Effector memory CD8-positive, alpha-beta T cell (primary cell): ENCODE results near the gene CFAP97D1.
"Not testable (repeated sequence)": the region's sequence is repeated elsewhere in the genome, so short reads cannot be mapped to it uniquely, and the experiment has no call there.

ENCODE experiments used
- ATAC-seq: fragments of 150-1000 bp; cut with Tn5 transposase; replicated peaks from 2 replicates; pipeline ENCODE4 v1.10.0; 2021; ENCODE audit warnings: mild to moderate bottlenecking, moderate library complexity
- DNase-seq, 3 experiments: peaks; one replicate each; pipeline ENCODE4 v3.0.0; 2021
- H3K27ac Mint-ChIP-seq, 2 donors: one replicate each; pipeline ENCODE4 v1.8.0; 2022; ENCODE audit warnings: mild to moderate bottlenecking in 2 of 2, mixed read lengths in 2 of 2, moderate library complexity in 2 of 2
- H3K27me3 Mint-ChIP-seq, 2 donors: one replicate each; pipeline ENCODE4 v1.8.0; 2022; ENCODE audit warnings: mixed read lengths in 2 of 2
- H3K36me3 Mint-ChIP-seq: one replicate; pipeline ENCODE4 v1.8.0; 2022; ENCODE audit warnings: mild to moderate bottlenecking, moderate library complexity, mixed read lengths; ENCODE audit not compliant: insufficient read depth
- H3K4me1 Mint-ChIP-seq, 2 donors: one replicate each; pipeline ENCODE4 v1.8.0; 2022; ENCODE audit warnings: low read depth in 2 of 2, mixed read lengths in 2 of 2
- H3K4me3 Mint-ChIP-seq, 2 donors: one replicate each; pipeline ENCODE4 v1.8.0; 2022; ENCODE audit warnings: mild to moderate bottlenecking in 2 of 2, mixed read lengths in 2 of 2, moderate library complexity in 2 of 2
- H3K9me3 Mint-ChIP-seq, 2 donors: one replicate each; pipeline ENCODE4 v1.8.0; 2022; ENCODE audit warnings: mixed read lengths in 2 of 2

CFAP97D1 gene

DNA sequence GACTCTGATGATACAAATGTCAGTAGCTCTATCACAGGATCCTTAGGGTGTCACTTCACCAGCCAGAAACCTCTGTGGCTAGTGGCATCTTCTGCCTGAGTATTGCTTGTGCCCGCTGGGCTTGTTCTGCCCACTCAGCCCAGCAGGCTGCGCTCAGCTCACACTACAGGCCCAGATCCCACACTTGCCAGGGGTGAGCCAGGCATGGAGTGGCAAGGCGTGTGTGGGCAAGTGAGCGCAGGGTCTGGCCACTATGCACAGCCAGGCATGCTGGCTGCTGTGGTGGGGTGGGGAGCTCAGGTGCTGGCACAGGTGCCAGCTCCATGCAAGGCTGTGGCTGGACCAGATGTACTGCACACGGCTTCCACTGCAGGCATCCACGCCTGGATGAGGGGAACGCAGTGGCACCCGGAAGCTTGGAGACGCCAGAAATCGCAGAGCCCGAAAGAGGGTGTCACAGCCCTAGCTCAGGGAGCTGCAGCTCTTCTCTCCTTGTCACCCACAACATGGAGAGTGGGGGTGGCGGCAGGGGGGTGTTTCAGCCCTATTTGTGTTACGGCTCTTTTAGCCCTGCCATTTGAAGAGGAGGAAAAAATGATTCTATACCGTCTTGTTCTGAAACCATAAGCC is 10.2 kb downstream of the CFAP97D1 start:
- no peak overlapping the region for H3K27ac Mint-ChIP-seq
- ATAC-seq, result no peak

GRCh38 chr17:43791589-43791988 is 11.4 kb downstream of the CFAP97D1 start:
- H3K4me1 Mint-ChIP-seq, result peaks cover 3 to 8% of the 10 kb centered on the region in 2 donors
- H3K27me3 Mint-ChIP-seq, result peaks cover 30 to 47% of the 10 kb centered on the region in 2 donors
- no peaks in the 10 kb centered on the region for H3K9me3 Mint-ChIP-seq
- no peak overlapping the region for H3K27ac Mint-ChIP-seq
- no peaks in the 10 kb centered on the region for H3K36me3 Mint-ChIP-seq
- ATAC-seq, result no peak
- no peak overlapping the region for H3K4me3 Mint-ChIP-seq
- DNase-seq, result no peak

More for the DNA sequence above, 10.2 kb downstream of the CFAP97D1 start:
- no peak overlapping the region for H3K4me3 Mint-ChIP-seq
- H3K4me1 Mint-ChIP-seq, result peaks cover 3 to 8% of the 10 kb centered on the region in 2 donors
- no peak for DNase-seq
- no peaks in the 10 kb centered on the region for H3K36me3 Mint-ChIP-seq
- H3K9me3 Mint-ChIP-seq, result no peaks in the 10 kb centered on the region
- peaks cover 18 to 35% of the 10 kb centered on the region in 2 donors for H3K27me3 Mint-ChIP-seq

DNA sequence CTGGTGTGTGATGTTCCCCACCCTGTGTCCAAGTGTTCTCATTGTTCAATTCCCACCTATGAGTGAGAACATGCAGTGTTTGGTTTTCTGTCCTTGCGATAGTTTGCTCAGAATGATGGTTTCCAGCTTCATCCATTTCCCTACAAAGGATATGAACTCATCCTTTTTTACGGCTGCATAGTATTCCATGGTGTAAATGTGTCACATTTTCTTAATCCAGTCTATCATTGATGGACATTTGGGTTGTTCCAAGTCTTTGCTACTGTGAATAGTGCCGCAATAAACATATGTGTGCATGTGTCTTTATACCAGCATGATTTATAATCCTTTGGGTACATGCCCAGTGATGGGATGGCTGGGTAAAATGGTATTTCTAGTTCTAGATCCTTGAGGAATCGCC is 12.4 kb downstream of the CFAP97D1 start:
- not testable (repeated sequence) for H3K4me3 Mint-ChIP-seq, DNase-seq, H3K9me3 Mint-ChIP-seq, H3K27ac Mint-ChIP-seq, ATAC-seq, H3K4me1 Mint-ChIP-seq, H3K36me3 Mint-ChIP-seq
- peaks cover 40 to 57% of the 10 kb centered on the region in 2 donors for H3K27me3 Mint-ChIP-seq

DNA sequence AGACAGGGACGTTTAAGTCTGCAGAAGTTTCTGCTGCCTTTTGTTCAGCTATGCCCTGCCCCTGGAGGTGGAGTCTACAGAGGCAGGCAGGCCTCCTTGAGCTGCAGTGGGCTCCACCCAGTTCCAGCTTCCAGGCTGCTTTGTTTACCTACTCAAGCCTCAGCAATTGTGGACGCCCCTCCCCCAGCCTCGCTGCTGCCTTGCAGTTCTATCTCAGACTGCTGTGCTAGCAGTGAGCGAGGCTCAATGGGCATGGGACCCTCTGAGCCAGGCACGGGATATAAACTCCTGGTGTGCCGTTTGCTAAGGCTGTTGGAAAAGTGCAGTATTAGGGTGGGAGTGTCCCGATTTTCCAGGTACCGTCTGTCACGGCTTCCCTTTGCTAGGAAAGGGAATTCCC is 17.8 kb downstream of the CFAP97D1 start:
- H3K9me3 Mint-ChIP-seq, DNase-seq, H3K4me1 Mint-ChIP-seq, H3K36me3 Mint-ChIP-seq, H3K27ac Mint-ChIP-seq, ATAC-seq, H3K4me3 Mint-ChIP-seq: not testable (repeated sequence)
- peaks cover 57 to 68% of the 10 kb centered on the region in 2 donors for H3K27me3 Mint-ChIP-seq

DNA sequence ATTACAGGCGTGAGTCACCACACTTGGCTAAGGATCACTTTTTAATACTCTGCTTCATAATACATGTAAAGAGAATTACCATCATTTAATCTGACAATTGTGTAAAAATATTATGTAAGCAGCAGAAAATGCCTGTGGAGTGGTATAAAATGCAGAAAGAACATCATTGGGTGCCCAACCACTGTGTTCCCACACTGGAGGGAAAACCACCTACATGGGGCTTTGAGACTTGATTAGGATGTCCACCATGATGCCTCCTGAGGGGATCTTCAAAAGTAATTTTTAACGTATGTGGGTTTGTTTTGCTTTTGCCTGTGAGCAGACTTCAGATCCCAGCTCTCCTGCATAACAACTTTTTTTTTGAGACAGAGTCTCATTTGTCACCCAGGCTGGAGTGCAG is 18.8 kb downstream of the CFAP97D1 start:
- Mint-ChIP-seq H3K36me3 (no peaks in the 10 kb centered on the region), H3K9me3 (no peaks in the 10 kb centered on the region), H3K4me1 (no peaks in the 10 kb centered on the region), H3K4me3 (no peak overlapping the region), H3K27ac (no peak overlapping the region), H3K27me3 (peaks cover 57 to 74% of the 10 kb centered on the region in 2 donors)
- ATAC-seq (no peak), DNase-seq (no peak)

DNA sequence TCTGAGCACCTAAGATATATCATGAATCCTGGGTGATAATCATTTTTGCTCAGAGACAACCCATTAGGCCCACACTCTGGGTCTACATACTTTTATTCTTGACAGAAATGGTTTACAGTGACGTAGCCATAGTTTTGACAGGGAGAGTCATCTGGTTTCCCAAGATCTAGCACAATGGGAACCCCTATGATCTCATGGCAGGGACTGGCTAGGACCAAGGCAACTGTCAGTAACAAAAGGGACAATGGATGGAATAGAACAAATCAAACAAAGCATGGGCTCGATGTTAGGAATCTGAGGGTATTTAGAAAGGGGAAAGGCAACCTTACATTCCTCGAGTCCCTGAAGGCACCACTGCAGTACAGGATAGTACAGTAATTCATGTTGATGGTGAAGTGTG is 20.5 kb downstream of the CFAP97D1 start:
- no peak for DNase-seq
- Mint-ChIP-seq H3K4me3 (no peak overlapping the region), H3K4me1 (no peaks in the 10 kb centered on the region), H3K36me3 (no peaks in the 10 kb centered on the region), H3K9me3 (no peaks in the 10 kb centered on the region), H3K27ac (no peak overlapping the region), H3K27me3 (peaks cover 51 to 74% of the 10 kb centered on the region in 2 donors)
- ATAC-seq, result no peak

- Mint-ChIP-seq H3K27me3 (peaks cover 40 to 66% of the 10 kb centered on the region in 2 donors), H3K4me3 (no peak overlapping the region), H3K27ac (no peak overlapping the region), H3K4me1 (no peaks in the 10 kb centered on the region), H3K36me3 (no peaks in the 10 kb centered on the region), H3K9me3 (no peaks in the 10 kb centered on the region)
- ATAC-seq (no peak), DNase-seq (no peak)
Measured at GRCh38 chr17:43801844-43802243, 21.6 kb downstream of the CFAP97D1 start.

GRCh38 chr17:43803758-43804157 is 23.5 kb downstream of the CFAP97D1 start:
- Mint-ChIP-seq H3K9me3 (no peaks in the 10 kb centered on the region), H3K4me1 (no peaks in the 10 kb centered on the region), H3K27me3 (peaks cover 38 to 62% of the 10 kb centered on the region in 2 donors), H3K27ac (no peak overlapping the region), H3K4me3 (no peak overlapping the region), H3K36me3 (no peaks in the 10 kb centered on the region)
- no peak for ATAC-seq
- DNase-seq, result no peak

DNA sequence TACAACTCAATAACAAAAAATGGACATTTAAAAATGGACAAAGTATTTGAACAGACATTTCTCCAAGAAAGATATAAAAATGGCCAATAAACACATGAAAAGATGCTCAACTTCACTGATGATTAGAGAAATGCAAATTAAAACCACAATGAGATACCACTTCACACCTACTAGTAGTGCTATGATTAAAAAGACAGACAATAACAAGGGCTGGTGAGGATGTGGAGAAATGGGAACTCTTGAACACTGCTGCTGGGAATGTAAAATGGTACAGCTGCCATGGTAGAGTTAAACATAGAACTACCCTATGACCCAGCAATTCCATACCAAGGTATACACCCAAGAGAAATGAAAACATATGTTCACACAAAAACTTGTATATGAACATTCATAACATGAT is 24.9 kb downstream of the CFAP97D1 start:
- DNase-seq (no peak), ATAC-seq (no peak)
- H3K9me3 Mint-ChIP-seq, result no peaks in the 10 kb centered on the region
- no peak overlapping the region for H3K4me3 Mint-ChIP-seq
- H3K4me1 Mint-ChIP-seq, result no peaks in the 10 kb centered on the region
- peaks cover 38 to 63% of the 10 kb centered on the region in 2 donors for H3K27me3 Mint-ChIP-seq
- no peaks in the 10 kb centered on the region for H3K36me3 Mint-ChIP-seq
- H3K27ac Mint-ChIP-seq, result no peak overlapping the region

DNA sequence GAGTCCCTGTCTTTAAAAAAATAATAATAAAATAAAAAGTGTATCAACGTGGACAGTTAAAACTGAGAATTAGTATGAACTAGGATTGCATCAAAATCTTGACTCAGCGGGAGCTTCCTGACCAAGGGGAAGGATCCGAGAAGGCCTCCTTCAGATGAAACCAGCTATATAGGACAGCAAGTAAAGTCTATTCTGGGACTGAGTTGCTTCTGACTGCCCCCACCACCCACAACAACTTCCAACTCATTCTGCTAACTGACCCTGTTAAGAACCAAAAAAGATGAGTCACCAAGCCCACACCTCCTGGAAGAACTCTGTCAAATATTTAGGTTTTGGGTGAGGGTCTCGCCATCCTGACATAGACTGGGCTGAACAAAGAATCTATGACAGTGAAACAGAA is 27.8 kb downstream of the CFAP97D1 start:
- Mint-ChIP-seq H3K4me3 (no peak overlapping the region), H3K36me3 (no peaks in the 10 kb centered on the region), H3K27ac (no peak overlapping the region), H3K4me1 (no peaks in the 10 kb centered on the region), H3K27me3 (peaks cover 46 to 64% of the 10 kb centered on the region in 2 donors), H3K9me3 (no peaks in the 10 kb centered on the region)
- ATAC-seq (no peak), DNase-seq (no peak)

DNA sequence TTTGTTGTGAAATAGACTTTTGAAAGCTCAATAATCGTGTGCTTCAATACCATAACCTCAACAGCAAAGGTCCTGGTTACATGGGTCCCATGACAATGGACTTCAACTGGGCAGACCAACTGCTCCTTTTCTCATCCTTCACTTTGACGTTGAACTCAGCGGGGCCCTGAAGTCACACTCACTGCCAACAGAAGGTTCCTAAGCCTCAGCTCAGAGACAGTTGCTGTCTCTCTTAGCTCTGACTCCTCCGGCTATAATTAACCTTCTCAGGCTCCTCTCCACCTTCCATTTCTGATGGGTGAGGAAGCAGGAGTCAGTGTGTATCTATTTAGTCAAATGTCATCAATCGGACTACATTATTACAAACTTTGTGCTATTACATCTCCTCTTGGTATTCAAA is 28.9 kb downstream of the CFAP97D1 start:
- no peaks in the 10 kb centered on the region for H3K9me3 Mint-ChIP-seq
- no peak overlapping the region for H3K27ac Mint-ChIP-seq
- no peak for DNase-seq
- ATAC-seq, result no peak
- H3K36me3 Mint-ChIP-seq, result no peaks in the 10 kb centered on the region
- H3K4me1 Mint-ChIP-seq, result no peaks in the 10 kb centered on the region
- H3K27me3 Mint-ChIP-seq, result peaks cover 40 to 61% of the 10 kb centered on the region in 2 donors
- H3K4me3 Mint-ChIP-seq, result no peak overlapping the region

- Mint-ChIP-seq H3K4me3 (no peak overlapping the region), H3K4me1 (no peaks in the 10 kb centered on the region), H3K27ac (no peak overlapping the region), H3K36me3 (no peaks in the 10 kb centered on the region), H3K9me3 (no peaks in the 10 kb centered on the region), H3K27me3 (peaks cover 33 to 49% of the 10 kb centered on the region in 2 donors)
- no peak for ATAC-seq
- DNase-seq, result no peak
Measured at GRCh38 chr17:43810226-43810715, 30.0 kb downstream of the CFAP97D1 start.

DNA sequence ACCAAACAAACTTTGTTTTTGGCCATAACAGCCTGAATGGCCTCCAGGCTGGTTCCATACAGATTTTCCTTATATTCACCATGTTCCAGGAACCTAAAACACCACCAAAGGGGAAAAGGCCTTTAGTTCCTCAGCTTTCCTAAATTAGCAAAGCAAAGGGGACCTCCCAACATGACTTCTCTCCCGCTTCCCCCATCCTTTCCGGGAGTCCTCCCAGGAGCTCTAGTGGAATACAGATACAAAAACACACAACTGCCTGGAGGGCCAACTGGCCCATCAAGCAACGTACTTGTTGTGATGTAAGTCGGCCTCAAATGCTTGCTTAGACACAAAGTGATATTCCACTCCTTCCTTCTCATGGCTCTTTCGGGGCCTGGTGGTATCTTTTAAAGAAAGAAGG is 30.6 kb downstream of the CFAP97D1 start:
- no peaks in the 10 kb centered on the region for H3K4me1 Mint-ChIP-seq
- no peak overlapping the region for H3K4me3 Mint-ChIP-seq
- H3K9me3 Mint-ChIP-seq, result no peaks in the 10 kb centered on the region
- H3K27me3 Mint-ChIP-seq, result peaks cover 31 to 45% of the 10 kb centered on the region in 2 donors
- DNase-seq (no peak), ATAC-seq (no peak)
- no peaks in the 10 kb centered on the region for H3K36me3 Mint-ChIP-seq
- H3K27ac Mint-ChIP-seq, result no peak overlapping the region

DNA sequence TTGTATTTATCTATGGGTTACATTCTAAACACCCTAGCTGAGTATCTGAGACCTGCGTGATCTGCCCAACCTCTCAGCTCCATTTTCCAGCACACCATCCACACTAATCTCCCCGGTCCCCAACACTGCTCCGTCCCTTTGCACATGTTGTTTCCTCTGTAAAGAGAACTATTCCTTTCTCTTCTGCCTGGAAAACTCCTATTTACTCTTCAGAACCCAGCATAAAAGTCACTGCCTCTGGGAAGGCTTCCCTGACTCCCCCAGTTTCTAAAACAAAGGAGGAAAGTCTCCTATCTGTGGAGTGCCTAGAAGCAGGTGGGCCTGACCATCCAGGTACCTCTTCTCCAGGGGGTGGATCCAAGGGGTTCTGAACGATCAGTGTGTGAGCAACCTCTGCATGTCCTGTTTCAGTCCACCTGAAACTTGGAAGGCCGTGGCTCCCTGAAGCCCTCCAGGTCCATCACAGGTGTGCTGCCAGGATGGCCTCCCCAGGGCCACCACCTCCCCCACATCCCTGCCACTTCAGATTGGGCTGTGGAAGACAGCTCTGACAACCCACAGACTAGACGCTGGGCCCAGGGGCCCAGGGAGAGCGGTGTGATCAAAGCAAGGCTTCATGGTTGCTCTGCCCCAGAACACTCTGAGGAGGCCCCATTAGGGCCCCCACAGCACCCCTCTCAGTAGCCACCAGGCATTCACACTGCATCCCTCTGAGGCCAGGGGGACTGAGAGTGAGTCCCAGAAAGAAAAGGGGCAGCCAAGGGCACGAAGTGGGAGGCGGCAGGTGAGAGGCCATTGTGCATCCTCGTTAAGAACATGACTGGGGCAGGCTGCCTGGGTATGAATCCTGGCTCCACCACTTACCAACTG is 32.4 kb downstream of the CFAP97D1 start:
- no peaks in the 10 kb centered on the region for H3K36me3 Mint-ChIP-seq
- no peak overlapping the region for H3K4me3 Mint-ChIP-seq
- H3K9me3 Mint-ChIP-seq, result no peaks in the 10 kb centered on the region
- ATAC-seq, result no peak
- H3K27ac Mint-ChIP-seq, result no peak overlapping the region
- no peak for DNase-seq
- H3K27me3 Mint-ChIP-seq, result peaks cover 31 to 38% of the 10 kb centered on the region in 2 donors
- H3K4me1 Mint-ChIP-seq, result no peaks in the 10 kb centered on the region
